Stimulated activated CD8-positive, alpha-beta memory T cell treated with anti-CD3 and anti-CD28 coated beads, Interleukin-15, amount 100 ng/mL, for 48 hours (primary cell): ENCODE measurements around the gene SCP2.
"Not testable (repeated sequence)": the region's sequence is repeated elsewhere in the genome, so short reads cannot be mapped to it uniquely, and the experiment has no call there.

Experiments
- DNase-seq, 2 donors: peaks; one replicate each; pipeline ENCODE4 v3.0.0-alpha.2; 2020; ENCODE audit warnings: low read depth in 2 of 2

SCP2 gene

GRCh38 chr1:52917156-52917555 lies 9.9 kb upstream of the SCP2 start:
- no peak for DNase-seq

GRCh38 chr1:52917581-52917980 lies 9.5 kb upstream of the SCP2 start:
- no peak for DNase-seq

GRCh38 chr1:52918201-52918600 lies 8.9 kb upstream of the SCP2 start:
- DNase-seq: no peak

GRCh38 chr1:52919051-52919722 lies 7.9 kb upstream of the SCP2 start:
- no peak for DNase-seq

- DNase-seq: no peak
These were observed 7.2 kb upstream of the SCP2 start for GRCh38 chr1:52919723-52920483.

GRCh38 chr1:52920791-52921291 lies 6.2 kb upstream of the SCP2 start:
- no peak for DNase-seq

- DNase-seq: no peak
These were observed 1.5 kb upstream of the SCP2 start for GRCh38 chr1:52925571-52926005.

GRCh38 chr1:52926864-52927211 lies 238 bp upstream of the SCP2 start:
- no peak for DNase-seq

- no peak for DNase-seq
These were observed 934 bp downstream of the SCP2 start for GRCh38 chr1:52928015-52928404.

GRCh38 chr1:52929019-52929418 lies 1.9 kb downstream of the SCP2 start:
- no peak for DNase-seq

- DNase-seq: no peak
These were observed 10.5 kb downstream of the SCP2 start for GRCh38 chr1:52937433-52938182.

GRCh38 chr1:52938183-52938451 lies 11.0 kb downstream of the SCP2 start:
- no peak for DNase-seq

GRCh38 chr1:52943876-52944416 lies 16.9 kb downstream of the SCP2 start:
- no peak for DNase-seq

GRCh38 chr1:52944566-52944965 lies 17.5 kb downstream of the SCP2 start:
- no peak for DNase-seq

- DNase-seq: no peak
These were observed 20.4 kb downstream of the SCP2 start for GRCh38 chr1:52947490-52947889.

- not testable (repeated sequence) for DNase-seq
These were observed 22.5 kb downstream of the SCP2 start for GRCh38 chr1:52949602-52950001.

GRCh38 chr1:52952112-52952511 lies 25.0 kb downstream of the SCP2 start:
- DNase-seq: no peak

GRCh38 chr1:52955129-52955970 lies 28.3 kb downstream of the SCP2 start:
- no peak for DNase-seq

GRCh38 chr1:52963101-52963500 lies 36.0 kb downstream of the SCP2 start:
- DNase-seq: no peak

- no peak for DNase-seq
These were observed 40.6 kb downstream of the SCP2 start for GRCh38 chr1:52967666-52968065.

GRCh38 chr1:52969234-52969633 lies 42.2 kb downstream of the SCP2 start:
- DNase-seq: not testable (repeated sequence)

- DNase-seq: no peak
These were observed 43.1 kb downstream of the SCP2 start for GRCh38 chr1:52970149-52970548.
